ENCODE data around the gene PRPF40B. TPM values are rescaled to one million over a fixed set of nuclear protein-coding genes. Genes with fewer than 3 reads are reported as not detected.
A peak's percentile ranks its signal among the peaks of the same experiment; 100 is the strongest.

Gene PRPF40B
- total and polyA plus RNA-seq, 2 donors (not counting 1 experiment from before 2014, with no cell fraction given) = 11.7 to 23.7 TPM

GRCh38 chr12:49654715-49655114 lies 31.4 kb downstream of the PRPF40B start:
- H3K4me1 Mint-ChIP-seq = peaks cover 18% of the 10 kb centered on the region
- peaks cover 6% of the 10 kb centered on the region for H4K20me1 ChIP-seq (ENCODE audit: control insufficient read depth, insufficient read depth, low read length, poor library complexity, severe bottlenecking)
- H3K36me3 ChIP-seq (replicated peaks in 1 of 2; ENCODE audit: control extremely low read depth in 1 of 2, control insufficient read depth in 1 of 2, extremely low read depth in 1 of 2, insufficient read depth in 2 of 2, low read length in 1 of 2) = peaks cover 4 to 87% of the 10 kb centered on the region in 2 experiments
- TF ChIP-seq EZH2 (IDR thresholded peaks at IDR 0.05; ENCODE audit: borderline replicate concordance, insufficient read depth, low read depth, low read length, poor library complexity, severe bottlenecking) = no peak
- TF ChIP-seq, protein P1, sequence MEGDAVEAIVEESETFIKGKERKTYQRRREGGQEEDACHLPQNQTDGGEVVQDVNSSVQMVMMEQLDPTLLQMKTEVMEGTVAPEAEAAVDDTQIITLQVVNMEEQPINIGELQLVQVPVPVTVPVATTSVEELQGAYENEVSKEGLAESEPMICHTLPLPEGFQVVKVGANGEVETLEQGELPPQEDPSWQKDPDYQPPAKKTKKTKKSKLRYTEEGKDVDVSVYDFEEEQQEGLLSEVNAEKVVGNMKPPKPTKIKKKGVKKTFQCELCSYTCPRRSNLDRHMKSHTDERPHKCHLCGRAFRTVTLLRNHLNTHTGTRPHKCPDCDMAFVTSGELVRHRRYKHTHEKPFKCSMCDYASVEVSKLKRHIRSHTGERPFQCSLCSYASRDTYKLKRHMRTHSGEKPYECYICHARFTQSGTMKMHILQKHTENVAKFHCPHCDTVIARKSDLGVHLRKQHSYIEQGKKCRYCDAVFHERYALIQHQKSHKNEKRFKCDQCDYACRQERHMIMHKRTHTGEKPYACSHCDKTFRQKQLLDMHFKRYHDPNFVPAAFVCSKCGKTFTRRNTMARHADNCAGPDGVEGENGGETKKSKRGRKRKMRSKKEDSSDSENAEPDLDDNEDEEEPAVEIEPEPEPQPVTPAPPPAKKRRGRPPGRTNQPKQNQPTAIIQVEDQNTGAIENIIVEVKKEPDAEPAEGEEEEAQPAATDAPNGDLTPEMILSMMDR (IDR thresholded peaks at IDR 0.05) = no peak
- no peak overlapping the region for H3K4me2 ChIP-seq (replicated peaks; ENCODE audit: low read depth, low read length, poor library complexity, severe bottlenecking)
- H3K79me2 ChIP-seq (ENCODE audit: control insufficient read depth, insufficient read depth, low read length) = peaks cover 33% of the 10 kb centered on the region
- ATAC-seq (ENCODE audit: low read depth) (no peak), DNase-seq (no peak)
- no peaks in the 10 kb centered on the region for H3K27me3 Mint-ChIP-seq
- H3K9me3 ChIP-seq (ENCODE audit: control extremely low read depth in 1 of 3, control insufficient read depth in 2 of 3, insufficient read depth in 1 of 3, low read length in 2 of 3) = no peaks in the 10 kb centered on the region
- POLR2A ChIA-PET = interaction anchor here (0.6 kb wide), 1 partner anchor 23 kb away, joined by 5 read pairs; no protein-coding TSS in a partner anchor
- intact Hi-C loops (cut with micrococcal nuclease) = no loop called here
- H3K4me3 Mint-ChIP-seq = no peak overlapping the region
- no peak overlapping the region for H3K9ac ChIP-seq (ENCODE audit: low read length)
- no peak overlapping the region for H3K4me3 ChIP-seq (ENCODE audit: control extremely low read depth in 1 of 5, extremely low read depth in 1 of 5, insufficient read depth in 1 of 5, low read depth in 2 of 5, low read length in 4 of 5)
- peaks cover 0 to 7% of the 10 kb centered on the region in 2 donors for H3K4me1 ChIP-seq (ENCODE audit: control insufficient read depth in 2 of 2, insufficient read depth in 2 of 2, low read length in 2 of 2)
- CTCF ChIA-PET = interaction anchor here (1.0 to 3.4 kb wide), 9 partner anchors 8 to 56 kb away, joined by 3 to 16 read pairs (median 5); partner anchors contain the start of gene FMNL3
- no peak overlapping the region for H2AFZ ChIP-seq (ENCODE audit: insufficient read depth, low read depth, low read length, poor library complexity, severe bottlenecking)
- H3K27ac ChIP-seq (ENCODE audit: low read length in 2 of 2) = no peak overlapping the region
- no peaks in the 10 kb centered on the region for H3K27me3 ChIP-seq (replicated peaks in 1 of 4; ENCODE audit: control extremely low read depth in 1 of 4, control insufficient read depth in 3 of 4, insufficient read depth in 4 of 4, low read length in 3 of 4)
- no peaks in the 10 kb centered on the region for H3K9me3 Mint-ChIP-seq (ENCODE audit: insufficient read depth)
- 100% methylated on average over 4 of the region's 5 CpGs for WGBS (ENCODE audit: insufficient coverage)
- H3K27ac Mint-ChIP-seq = peak overlapping the region; percentile 48

DNA sequence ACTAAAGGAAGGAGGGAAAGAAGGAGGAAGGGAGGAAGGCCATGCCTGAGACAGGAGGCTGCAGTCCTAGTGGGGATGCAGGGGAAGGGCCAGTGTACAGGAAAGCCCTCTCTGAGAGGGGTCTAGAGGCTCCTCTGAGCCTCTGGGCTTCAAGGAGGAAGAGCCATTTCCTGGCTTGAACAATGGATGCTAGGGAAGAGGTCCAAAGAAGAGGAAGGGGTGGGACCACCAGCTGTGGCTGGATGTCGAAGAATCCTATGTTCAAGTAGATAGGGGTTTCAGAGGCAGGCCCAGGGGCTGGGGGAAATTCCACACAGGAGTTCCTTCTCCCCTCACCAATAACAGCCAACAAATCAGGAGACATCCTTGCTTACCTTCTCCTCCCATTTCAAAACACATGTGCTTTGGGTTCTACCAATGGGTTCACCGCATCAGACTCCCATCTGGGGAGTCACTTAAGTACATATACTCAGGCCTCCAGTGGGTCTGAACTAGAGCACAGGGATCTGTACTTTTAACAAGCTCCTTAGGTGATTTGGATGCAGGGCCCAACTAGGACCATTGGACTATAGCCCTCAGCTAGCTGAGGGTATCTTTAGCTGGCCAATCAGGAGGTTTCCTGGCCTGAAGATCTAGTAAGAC lies 32.4 kb downstream of the PRPF40B start:
- ChIA-PET POLR2A (interaction anchor here (0.9 to 2.2 kb wide), 3 partner anchors 10 to 52 kb away, joined by 3 to 6 read pairs (median 3); partner anchors contain the start of gene FMNL3), CTCF (interaction anchor here (0.7 to 3.4 kb wide), 7 partner anchors 9 to 48 kb away, joined by 3 to 16 read pairs (median 4); no protein-coding TSS in a partner anchor)

More for the DNA sequence above, 32.4 kb downstream of the PRPF40B start:
- Mint-ChIP-seq H3K27me3 (no peaks in the 10 kb centered on the region), H3K4me3 (no peak overlapping the region), H3K27ac (no peak overlapping the region), H3K9me3 (ENCODE audit: insufficient read depth) (no peaks in the 10 kb centered on the region), H3K4me1 (peaks cover 24% of the 10 kb centered on the region)
- Histone ChIP-seq H3K9me3 (ENCODE audit: control extremely low read depth in 1 of 3, control insufficient read depth in 2 of 3, insufficient read depth in 1 of 3, low read length in 2 of 3) (no peaks in the 10 kb centered on the region), H3K9ac (ENCODE audit: low read length) (no peak overlapping the region), H4K20me1 (ENCODE audit: control insufficient read depth, insufficient read depth, low read length, poor library complexity, severe bottlenecking) (peaks cover 6% of the 10 kb centered on the region), H3K79me2 (ENCODE audit: control insufficient read depth, insufficient read depth, low read length) (peaks cover 43% of the 10 kb centered on the region), H3K4me2 (replicated peaks; ENCODE audit: low read depth, low read length, poor library complexity, severe bottlenecking) (no peak overlapping the region), H3K27me3 (replicated peaks in 1 of 4; ENCODE audit: control extremely low read depth in 1 of 4, control insufficient read depth in 3 of 4, insufficient read depth in 4 of 4, low read length in 3 of 4) (no peaks in the 10 kb centered on the region), H3K4me3 (ENCODE audit: control extremely low read depth in 1 of 5, extremely low read depth in 1 of 5, insufficient read depth in 1 of 5, low read depth in 2 of 5, low read length in 4 of 5) (no peak overlapping the region), H3K27ac (ENCODE audit: low read length in 2 of 2) (no peak overlapping the region), H3K4me1 (ENCODE audit: control insufficient read depth in 2 of 2, insufficient read depth in 2 of 2, low read length in 2 of 2) (peaks cover 3 to 14% of the 10 kb centered on the region in 2 donors), H3K36me3 (replicated peaks in 1 of 2; ENCODE audit: control extremely low read depth in 1 of 2, control insufficient read depth in 1 of 2, extremely low read depth in 1 of 2, insufficient read depth in 2 of 2, low read length in 1 of 2) (peaks cover 4 to 78% of the 10 kb centered on the region in 2 experiments), H2AFZ (ENCODE audit: insufficient read depth, low read depth, low read length, poor library complexity, severe bottlenecking) (no peak overlapping the region)
- no peak for ATAC-seq (ENCODE audit: low read depth)
- DNase-seq = no peak
- 100% methylated on average over 1 of the region's 2 CpGs for WGBS (ENCODE audit: insufficient coverage)
- TF ChIP-seq, protein P1 (IDR thresholded peaks at IDR 0.05) = no peak
- TF ChIP-seq EZH2 (IDR thresholded peaks at IDR 0.05; ENCODE audit: borderline replicate concordance, insufficient read depth, low read depth, low read length, poor library complexity, severe bottlenecking) = no peak
- intact Hi-C loops (cut with micrococcal nuclease) = no loop called here

Measured in B cell (primary cell).